ENCODE measurements around the gene GRIN2C. TPM values are rescaled to one million over a fixed set of nuclear protein-coding genes. Genes with fewer than 3 reads are reported as not detected.

GRIN2C gene
- total and polyA plus RNA-seq, 2 of the 4 experiments (the other 2 are of a cell fraction), result 0.22 TPM; not detected in 1

- CTCF ChIA-PET, result no interaction called here
- no peak overlapping the region for H3K23ac ChIP-seq (ENCODE audit: low read depth, low read length)
- no peaks in the 10 kb centered on the region for H4K20me1 ChIP-seq (ENCODE audit: insufficient read depth, low read length)
- H2BK5ac ChIP-seq (ENCODE audit: low read depth, low read length, poor library complexity, severe bottlenecking), result no peak overlapping the region
- H3K79me1 ChIP-seq (ENCODE audit: low read depth in 1 of 2, low read length in 2 of 2), result peaks cover 17 to 27% of the 10 kb centered on the region in 2 experiments; a peak in 3 of 4 replicates
- DNase-seq, result no peak
- H2AK5ac ChIP-seq (ENCODE audit: low read depth, low read length), result no peak overlapping the region
- no peak overlapping the region for H4K5ac ChIP-seq (ENCODE audit: low read depth, low read length)
- no TSS peak for BruUV-seq (replicated peaks)
- no peak for ATAC-seq (ENCODE audit: low read depth)
- H3K4ac ChIP-seq (ENCODE audit: low read depth, low read length), result no peak overlapping the region
- no peak overlapping the region for H3K9ac ChIP-seq (ENCODE audit: low read depth, low read length)
- H2BK15ac ChIP-seq (ENCODE audit: low read depth, low read length), result no peak overlapping the region
- H3K4me2 ChIP-seq (ENCODE audit: low read depth, low read length), result no peak overlapping the region
- TF ChIP-seq CHD1 (IDR thresholded peaks at IDR 0.05; ENCODE audit: low read depth, low read length), result no peak
- TF ChIP-seq MAZ (IDR thresholded peaks at IDR 0.05; ENCODE audit: borderline replicate concordance, low read depth, low read length), result no peak
- TF ChIP-seq RFX5 (IDR thresholded peaks at IDR 0.05; ENCODE audit: low read depth, low read length), result no peak
- TF ChIP-seq RCOR1 (IDR thresholded peaks at IDR 0.05; ENCODE audit: insufficient replicate concordance, low read length), result no peak
- TF ChIP-seq MXI1 (IDR thresholded peaks at IDR 0.05; ENCODE audit: borderline replicate concordance, low read depth, low read length), result no peak
- TF ChIP-seq SMC3 (IDR thresholded peaks at IDR 0.05; ENCODE audit: low read depth, low read length), result no peak
- no peak for TF ChIP-seq CEBPB (IDR thresholded peaks at IDR 0.05; ENCODE audit: low read depth, low read length)
- TF ChIP-seq FOS (IDR thresholded peaks at IDR 0.05; ENCODE audit: low read depth, low read length), result no peak
- TF ChIP-seq CTCF (conservative IDR thresholded peaks at IDR 0.05; ENCODE audit: low read depth, low read length), result no peak
- TF ChIP-seq RAD21 (IDR thresholded peaks at IDR 0.05; ENCODE audit: low read length), result no peak
- TF ChIP-seq NFE2L2 (IDR thresholded peaks at IDR 0.05; ENCODE audit: low read depth, low read length), result no peak
- TF ChIP-seq MAFK (IDR thresholded peaks at IDR 0.05; ENCODE audit: low read depth, low read length), result no peak
- H3K18ac ChIP-seq (ENCODE audit: low read depth, low read length), result no peak overlapping the region
- POLR2A ChIA-PET (ENCODE audit: unreplicated experiment), result no interaction called here
- no peak overlapping the region for H2AK9ac ChIP-seq (replicated peaks; ENCODE audit: low read depth, low read length, poor library complexity)
- H3K9me1 ChIP-seq (ENCODE audit: insufficient read depth, low read length), result peaks cover 16% of the 10 kb centered on the region
- no peak overlapping the region for H2BK20ac ChIP-seq (ENCODE audit: low read depth, low read length)
- peaks cover 17% of the 10 kb centered on the region for H3K27me3 ChIP-seq (ENCODE audit: control insufficient read depth, insufficient read depth, low read length)
- no peaks in the 10 kb centered on the region for H3K9me3 ChIP-seq (ENCODE audit: control insufficient read depth, insufficient read depth, low read length)
- WGBS, 2 experiments (ENCODE audit: extremely low coverage in 2 of 2, insufficient read length in 1 of 2), result no CpG with 5 or more reads among the region's 5 CpGs
- intact Hi-C loops (cut with micrococcal nuclease), result no loop called here
- no peak overlapping the region for H3K4me3 ChIP-seq (ENCODE audit: insufficient read depth, low read depth, low read length)
- H4K8ac ChIP-seq (ENCODE audit: low read depth in 2 of 2, low read length in 2 of 2), result no peak overlapping the region
- H2AFZ ChIP-seq (replicated peaks; ENCODE audit: low read length, poor library complexity), result no peak overlapping the region
- H4K91ac ChIP-seq (ENCODE audit: insufficient read depth, low read depth, low read length), result no peak overlapping the region
- dilution Hi-C loops (cut with HindIII; ENCODE audit: low sequenced_read_pairs, unreplicated experiment), result no loop called here
- in situ Hi-C loops (cut with MboI; ENCODE audit: low sequenced_read_pairs), result no loop called here
- no peak overlapping the region for H3K27ac ChIP-seq (ENCODE audit: insufficient read depth, low read length)
- H3K14ac ChIP-seq (replicated peaks; ENCODE audit: low read depth, low read length), result no peak overlapping the region
- no peak overlapping the region for H3K56ac ChIP-seq (ENCODE audit: extremely low read depth, insufficient read depth, low read length)
- no peak overlapping the region for H2BK120ac ChIP-seq (ENCODE audit: low read depth, low read length)
- peaks cover 11% of the 10 kb centered on the region for H3K4me1 ChIP-seq (ENCODE audit: control insufficient read depth, insufficient read depth, low read length)
- peaks cover 1% of the 10 kb centered on the region; the same call in 1 of the 2 replicates for H3K36me3 ChIP-seq (ENCODE audit: control insufficient read depth, insufficient read depth, low read length)
These were observed 15.7 kb upstream of the GRIN2C start for GRCh38 chr17:74875155-74875976.

All from IMR-90 (cell line).